GM21447 (cell line): ENCODE measurements around the gene UBE2J2.

Experiments used
- ATAC-seq: cut with Tn5 transposase; IDR thresholded peaks from one replicate; pipeline ENCODE4 v1.9.1; 2021; ENCODE audit not compliant: unreplicated experiment

UBE2J2 gene

DNA sequence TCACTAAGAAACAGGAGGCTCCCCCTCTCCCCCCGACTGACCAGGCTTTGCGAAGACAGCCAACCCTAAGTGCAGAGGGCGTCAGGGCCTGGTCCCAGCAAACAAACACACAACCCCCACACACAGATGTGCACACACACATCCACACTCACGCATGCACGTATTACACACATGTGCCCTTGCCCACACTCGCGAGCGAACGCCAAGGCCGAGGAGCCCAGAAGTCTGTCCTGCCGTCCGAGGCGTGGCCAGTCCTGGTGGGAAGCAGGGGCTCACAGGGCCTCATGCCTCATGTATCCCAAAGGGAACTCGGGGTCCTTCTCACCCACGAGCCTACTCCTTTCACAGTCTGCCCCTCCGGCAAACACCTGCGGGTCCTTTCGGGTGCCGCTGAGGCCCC, 43.9 kb downstream of the UBE2J2 start:
- no peak for ATAC-seq

DNA sequence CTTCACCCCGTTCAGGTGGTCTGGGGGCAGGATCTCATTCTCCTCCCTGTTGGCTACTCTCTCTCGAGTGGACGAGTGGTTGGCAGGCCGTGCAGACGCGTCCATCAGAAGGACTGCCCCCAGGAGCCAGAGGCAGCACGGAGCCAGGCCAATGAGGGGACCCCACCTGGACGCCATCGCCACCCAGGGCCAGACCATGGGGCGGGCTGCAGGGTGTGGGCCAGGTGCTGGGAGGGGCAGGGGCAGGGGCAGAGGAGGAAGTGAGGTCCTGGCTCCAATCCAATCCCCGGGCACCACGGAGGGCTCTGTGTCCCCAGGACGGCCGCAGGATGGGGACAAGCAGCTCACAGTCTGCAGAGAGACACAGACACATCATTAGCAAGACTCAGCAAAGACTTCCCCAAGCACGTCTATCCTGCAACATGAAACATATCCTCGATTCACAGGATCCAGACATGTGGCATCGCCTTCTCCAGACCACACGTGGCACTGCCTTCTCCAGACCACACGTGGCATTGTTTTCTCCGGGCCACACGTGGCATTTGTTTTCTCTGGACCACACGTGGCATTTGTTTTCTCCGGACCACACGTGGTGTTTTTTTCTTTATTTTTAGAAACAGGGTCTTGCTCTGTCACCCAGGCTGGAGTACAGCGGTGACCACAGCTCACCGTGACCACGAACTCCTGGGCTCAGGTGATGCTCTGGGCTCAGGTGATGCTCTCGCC, 44.9 kb downstream of the UBE2J2 start:
- no peak for ATAC-seq

DNA sequence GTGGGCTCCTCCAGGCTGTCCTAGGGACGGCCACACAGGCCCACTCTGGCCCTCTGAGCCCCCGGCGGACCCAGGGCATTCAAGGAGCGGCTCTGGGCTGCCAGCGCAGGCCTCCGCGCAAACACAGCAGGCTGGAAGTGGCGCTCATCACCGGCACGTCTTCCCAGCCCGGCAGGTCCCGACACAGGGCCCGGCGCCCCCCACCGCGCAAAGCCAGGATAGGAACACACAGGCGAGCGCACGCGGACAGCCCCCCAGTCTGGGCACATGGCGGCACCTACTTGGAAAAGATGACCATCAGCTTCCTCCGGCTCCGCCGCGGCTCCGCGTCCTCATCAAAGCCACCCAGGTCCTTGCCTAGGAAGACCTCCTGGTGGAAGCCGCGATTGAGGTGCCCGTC, 45.5 kb downstream of the UBE2J2 start:
- no peak for ATAC-seq

DNA sequence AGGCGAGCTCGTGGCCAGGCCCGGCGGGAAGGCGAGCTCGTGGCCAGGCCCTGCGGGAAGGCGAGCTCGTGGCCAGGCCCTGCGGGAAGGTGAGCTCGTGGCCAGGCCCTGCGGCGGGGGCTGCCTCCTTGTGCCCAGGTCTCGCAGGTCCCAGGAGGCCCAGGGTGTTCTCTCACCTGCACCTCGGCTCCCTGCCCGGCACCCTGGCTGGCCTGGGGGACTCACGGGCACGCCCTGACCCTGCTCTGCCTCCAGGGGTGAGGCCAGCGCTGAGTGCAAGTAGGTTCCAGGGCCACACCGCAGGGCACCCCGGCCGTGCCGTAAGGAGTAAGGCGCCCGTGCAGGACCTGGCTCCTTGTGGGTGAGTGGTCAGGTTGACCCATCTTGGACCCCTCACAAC, 46.3 kb downstream of the UBE2J2 start:
- no peak for ATAC-seq

DNA sequence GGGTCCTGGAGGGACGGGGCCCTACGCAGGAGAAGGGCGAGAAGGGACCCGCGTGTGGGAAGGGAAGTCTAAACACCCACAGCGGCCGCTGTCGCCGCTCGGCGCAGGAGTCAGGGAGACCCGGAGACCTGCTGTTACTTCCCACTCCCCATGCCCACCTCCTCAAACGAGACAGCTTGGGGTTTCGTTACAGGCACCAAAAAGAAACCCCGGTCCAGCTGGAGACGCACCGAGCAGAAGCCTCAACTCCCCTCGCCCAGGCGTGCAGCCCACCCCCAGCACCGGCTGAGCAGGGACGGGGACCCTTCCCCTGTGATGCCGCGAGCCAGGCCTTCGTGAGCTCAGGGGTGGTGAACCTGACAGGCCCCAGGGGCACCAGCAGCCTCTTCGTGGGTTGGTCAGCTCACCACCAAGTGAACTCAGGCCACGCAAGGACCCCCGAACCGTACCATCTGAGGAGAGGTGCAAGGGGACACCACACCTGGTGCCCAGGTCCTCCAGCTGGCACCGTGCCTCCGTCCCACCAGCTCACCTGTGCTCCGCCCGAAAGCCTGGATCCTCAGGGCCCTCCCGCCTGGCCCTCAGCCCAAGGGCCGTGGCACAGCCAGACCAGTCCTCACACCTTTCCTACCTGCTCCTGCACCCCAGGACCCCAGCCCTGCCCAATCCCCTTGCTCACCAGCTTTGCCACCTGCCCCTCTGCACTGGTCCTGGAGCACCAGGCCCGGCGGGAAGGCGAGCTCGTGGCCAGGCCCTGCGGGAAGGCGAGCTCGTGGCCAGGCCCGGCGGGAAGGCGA, 46.9 kb downstream of the UBE2J2 start:
- ATAC-seq, result no peak

DNA sequence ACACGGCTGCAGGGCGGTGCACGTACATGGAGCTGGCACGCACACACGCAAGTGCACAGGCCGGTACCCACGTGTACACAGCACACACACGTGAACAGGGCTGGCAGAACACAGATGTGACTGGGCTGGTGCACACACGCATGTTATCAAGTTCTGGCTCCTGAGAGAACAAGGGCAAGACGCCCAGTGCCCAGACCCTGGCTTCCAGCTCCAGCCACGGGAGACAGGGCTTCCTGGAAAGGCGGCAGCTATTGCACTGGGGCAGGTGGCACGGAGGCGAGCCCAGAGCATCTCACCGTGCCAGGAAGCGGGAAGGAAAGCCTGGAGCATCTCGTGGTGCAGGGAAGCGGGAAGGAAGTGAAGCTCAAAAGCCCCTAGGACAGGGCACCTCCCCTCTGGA, 47.7 kb downstream of the UBE2J2 start:
- no peak for ATAC-seq

DNA sequence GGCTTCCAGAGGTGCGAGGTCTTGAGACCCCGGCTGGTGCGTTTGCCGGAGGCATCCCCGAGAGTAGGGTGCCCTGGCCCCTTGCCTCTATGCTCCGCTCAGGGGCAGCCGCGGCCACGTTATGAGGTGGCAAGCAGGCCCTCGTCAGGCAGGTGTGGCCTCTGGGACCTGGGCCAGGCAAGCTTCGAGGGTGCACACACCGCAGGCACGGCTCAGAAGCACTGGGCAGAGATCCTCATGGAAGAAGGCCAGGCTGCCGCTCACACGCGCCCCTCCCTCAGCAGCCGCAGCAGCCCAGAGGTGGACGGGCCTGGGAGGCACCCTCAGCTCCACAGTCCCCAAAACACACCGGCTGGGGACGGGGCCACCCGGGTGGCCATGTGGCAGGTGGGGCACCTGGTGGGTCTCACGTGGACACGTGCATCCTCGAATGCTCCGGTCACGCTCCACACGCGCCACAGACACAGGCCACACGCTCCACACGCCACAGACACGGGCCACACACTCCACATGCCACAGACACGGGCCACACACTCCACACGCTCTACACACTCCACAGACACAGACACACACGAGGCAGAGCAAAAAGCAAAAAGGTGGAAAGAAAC, 48.3 kb downstream of the UBE2J2 start:
- ATAC-seq, result no peak

DNA sequence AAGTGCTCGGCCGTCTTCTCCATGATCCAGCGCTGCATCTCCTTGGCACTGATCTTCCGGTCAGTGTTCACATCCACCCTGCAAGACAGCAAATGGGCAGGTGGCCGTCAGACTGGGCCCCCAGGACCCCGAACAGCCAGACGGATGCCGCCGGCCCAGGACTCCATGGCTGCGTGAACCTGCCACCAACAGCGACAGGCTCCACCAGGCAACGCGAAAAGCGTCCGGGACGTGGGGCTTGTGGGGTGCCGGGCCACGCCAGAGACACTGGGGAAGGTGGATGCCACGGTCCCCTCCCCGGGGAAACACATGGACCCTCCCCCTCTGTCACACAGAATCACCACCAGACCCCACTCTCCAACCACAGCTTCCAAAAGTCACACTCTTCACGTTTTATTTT, 49.8 kb downstream of the UBE2J2 start:
- no peak for ATAC-seq

DNA sequence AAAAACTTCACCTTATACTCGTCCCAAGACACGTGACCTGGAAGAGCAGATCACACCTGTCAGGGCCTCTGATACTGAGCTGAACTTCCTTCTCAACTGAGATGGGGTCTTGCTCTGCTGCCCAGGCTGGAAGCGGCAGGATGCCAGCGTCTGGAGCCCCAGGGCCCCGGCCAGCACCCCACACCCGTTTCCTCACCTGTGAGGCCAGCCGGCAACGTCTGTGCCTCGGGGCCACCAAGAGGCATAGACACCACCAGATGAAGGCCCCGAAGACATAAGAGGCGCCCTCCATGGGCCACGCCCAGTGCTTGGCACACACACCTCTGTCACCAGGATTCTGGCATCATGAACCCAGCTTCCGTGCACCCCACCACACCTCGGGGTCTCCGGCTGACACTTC, 50.3 kb downstream of the UBE2J2 start:
- ATAC-seq, result no peak

DNA sequence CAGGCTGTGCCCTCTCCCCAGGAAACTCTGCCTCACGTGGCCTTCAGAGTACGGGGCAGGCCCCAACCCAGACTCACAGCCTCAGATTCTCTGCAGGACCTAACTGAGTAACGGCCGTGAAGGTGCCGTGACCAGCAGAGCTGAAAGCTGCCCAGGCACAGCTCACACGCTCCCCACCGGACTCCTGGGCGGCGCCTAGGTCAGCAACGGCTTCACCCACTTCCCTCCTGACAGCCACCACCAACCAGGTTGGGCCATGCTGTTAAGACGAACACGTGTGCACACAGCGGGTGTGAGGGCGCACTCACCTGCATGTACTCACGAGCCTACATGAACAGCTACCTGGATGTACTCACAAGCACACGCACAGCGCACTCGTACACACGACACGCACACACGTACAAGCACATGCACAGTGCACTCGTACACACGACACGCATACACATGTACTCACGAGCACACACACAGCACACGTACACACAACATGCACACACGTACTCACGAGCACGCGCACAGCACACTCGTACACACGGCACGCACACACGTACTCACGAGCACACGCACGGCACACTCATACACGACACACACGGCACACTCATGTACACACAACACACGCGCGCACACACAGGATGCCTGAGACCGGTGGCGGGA, 51.0 kb downstream of the UBE2J2 start:
- ATAC-seq, result no peak

DNA sequence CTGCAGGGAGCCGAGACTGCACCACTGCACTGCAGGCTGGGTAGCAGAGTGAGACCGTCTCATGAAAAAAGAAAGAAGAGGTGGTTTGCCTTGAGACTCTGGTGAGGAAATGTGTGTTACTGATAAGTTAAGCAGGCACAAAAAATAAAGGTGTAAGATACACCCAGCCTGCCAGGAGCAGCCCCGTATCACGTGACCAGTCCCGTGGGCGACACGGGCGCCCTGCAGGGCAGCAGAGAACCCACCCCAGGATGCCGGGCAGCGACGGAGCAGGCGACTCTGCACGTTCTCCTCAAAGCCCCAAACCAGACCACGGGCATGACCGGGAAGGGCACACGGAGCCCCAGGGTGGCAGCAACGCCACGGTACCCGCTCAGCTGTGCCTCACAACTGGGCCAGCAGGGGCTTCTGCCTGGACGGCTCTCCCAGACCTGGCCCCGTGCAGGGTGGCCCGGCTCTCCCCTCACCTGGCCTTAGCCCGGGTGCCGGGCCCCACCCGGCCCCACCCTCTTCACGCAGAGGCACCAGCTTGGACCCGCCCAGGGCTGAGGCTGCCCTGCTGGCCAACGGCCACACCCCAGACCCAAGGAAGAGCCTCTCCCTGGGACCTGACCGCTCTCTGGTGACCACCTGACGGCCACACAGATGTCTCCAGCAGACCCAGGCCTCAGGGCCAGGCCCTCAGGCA, 51.6 kb downstream of the UBE2J2 start:
- no peak for ATAC-seq

DNA sequence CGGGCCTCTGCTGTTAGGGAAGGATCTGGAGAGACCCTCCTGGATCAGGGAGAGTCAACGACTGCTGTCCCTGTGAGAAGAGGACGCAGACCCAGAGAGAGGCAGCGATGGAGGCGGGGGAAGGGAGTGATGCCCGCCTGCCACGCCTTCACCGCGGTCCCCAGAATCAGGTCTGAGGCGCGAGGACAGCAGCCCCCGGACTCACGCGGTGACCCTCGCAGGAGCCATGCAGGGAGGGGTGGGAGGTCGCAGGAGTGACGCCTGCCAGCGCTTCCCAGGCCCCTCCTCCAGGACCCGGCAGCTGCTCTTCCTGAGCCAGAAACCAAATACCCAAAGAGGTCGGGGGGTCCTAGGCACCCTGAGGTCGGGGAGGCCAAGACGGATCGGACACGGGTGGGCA, 53.5 kb downstream of the UBE2J2 start:
- no peak for ATAC-seq

DNA sequence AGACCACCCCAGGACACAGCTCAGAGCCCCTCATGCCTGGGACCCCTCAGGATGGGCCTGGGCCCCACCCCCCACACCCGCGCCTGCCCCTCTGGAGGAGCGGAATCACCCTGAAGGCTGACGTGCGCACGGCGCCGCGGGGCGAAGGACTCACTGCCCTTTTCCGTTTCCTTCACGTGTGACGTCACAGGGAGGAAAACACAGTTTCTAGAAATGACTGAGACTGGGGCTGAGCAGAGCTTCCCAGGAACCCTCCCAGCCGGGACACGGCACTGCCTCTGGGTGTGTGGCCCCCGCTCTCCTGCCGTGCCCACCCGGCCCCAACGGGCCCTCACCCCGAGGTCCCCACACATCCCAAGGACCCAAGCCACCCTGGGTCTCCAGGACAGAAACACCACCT, 54.3 kb downstream of the UBE2J2 start:
- ATAC-seq, result no peak

DNA sequence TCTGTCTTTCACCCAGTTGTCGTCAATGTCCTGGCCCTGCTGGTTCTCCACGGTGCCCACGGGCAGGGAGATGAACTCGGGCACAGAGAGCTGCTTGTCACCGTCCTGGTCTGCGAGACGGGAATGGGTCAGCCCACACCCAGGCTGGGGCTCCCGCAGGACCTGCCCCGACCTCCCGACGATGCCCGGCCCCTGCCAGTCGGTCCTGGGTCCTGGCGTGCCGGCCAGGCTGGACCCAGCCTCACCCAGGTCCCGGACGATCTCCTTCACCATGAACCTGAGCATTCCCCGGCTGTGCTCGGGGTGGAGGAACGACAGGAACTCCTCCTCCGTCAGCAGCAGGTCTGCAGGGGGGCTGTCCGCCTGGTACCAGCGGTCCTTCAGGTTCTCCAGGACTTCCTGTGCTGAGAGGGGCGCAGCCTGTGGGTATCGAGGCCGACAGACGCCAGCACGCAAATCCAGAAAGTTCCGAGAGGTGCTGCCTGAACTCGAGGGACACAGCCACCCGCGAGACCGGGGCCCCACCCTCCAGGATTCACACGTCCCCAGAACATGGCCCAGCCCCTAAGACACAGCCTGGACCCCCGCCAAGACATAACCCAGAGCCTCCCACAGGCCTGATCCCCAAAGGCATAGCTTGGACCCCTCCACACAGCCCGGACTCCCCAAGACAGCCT, 55.0 kb downstream of the UBE2J2 start:
- no peak for ATAC-seq

DNA sequence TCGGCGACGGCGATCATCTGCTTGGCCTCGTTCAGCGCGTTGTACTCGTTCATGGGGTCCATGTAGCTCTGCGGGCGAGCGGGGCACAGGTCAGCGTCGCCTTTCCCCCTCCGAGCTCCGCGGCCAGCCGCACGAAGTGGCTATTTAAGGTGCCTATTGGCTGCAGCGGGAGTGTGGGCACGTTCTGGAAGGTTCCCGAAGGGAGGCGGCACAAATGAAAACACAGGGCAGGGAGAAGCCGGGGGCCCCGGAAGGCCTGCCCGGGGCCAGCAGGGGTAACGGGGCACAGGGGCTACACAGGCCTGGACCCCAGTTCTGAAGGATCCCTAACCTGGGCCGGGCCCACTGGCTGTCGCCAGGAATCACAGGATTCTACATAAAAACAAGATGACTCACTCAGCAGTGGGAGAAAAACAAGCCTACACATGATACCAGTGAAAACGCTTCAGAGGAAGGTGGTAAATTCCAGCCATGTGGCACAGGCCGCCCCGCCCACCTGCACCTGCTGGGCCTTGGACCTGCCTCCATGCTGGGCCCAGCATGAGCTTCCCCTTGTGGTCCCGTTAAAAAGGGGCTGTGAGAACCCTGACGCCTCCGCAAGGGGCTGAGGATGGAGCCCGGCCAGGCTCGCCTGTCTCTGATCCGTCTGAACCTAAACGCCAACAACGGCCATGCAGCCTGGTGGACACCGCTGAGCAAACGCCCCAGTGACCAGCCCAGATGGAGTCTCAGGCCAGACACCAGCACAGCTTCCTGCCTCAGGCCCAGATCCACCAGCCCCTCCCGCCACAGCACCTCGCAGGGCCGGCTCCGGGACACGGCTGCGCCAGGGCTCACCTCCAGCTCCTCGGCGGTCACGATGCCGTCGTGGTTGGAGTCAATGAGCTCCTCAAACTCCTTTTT, 55.8 kb downstream of the UBE2J2 start:
- ATAC-seq, result no peak

DNA sequence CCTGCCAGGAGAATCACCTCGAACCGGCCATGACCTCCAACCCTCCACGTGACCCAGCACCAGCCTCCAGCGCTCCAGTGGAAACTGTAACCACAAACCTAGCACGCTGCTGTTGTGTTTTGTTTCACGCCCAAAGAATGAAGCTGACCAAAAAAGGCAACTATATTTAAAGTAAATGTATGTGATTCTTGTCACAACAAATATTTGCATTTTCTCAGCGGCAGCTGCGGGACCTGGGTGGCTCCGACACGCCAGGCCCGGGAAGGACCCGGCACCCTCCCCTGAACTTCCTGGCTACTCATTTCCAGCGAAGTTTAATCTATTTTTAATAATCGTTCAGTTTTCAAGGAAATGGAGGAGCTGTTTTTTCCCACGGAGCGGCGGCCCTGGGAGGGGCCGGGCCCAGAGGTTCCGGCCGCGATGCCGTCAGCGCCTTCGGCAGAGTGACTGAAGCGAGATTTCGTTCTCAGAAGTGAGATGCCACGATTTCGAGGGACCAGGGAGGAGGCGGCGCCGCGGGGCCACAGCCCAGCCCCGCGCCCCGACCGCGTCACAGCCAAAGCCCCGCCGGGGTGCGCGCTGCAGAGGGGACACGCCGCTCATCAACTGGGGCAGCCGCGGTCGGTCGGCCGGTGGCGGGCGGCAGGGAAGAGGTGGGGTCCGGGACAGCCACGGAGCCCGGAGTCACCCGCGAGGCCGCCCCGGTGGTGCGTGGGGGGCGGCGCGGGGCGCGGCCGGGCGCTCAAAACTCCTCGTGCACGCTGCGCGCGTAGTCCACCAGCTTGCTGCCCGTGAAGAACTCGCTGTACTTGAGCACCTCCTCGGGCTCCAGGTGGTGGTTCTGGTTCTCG, 56.7 kb downstream of the UBE2J2 start:
- ATAC-seq, result no peak

DNA sequence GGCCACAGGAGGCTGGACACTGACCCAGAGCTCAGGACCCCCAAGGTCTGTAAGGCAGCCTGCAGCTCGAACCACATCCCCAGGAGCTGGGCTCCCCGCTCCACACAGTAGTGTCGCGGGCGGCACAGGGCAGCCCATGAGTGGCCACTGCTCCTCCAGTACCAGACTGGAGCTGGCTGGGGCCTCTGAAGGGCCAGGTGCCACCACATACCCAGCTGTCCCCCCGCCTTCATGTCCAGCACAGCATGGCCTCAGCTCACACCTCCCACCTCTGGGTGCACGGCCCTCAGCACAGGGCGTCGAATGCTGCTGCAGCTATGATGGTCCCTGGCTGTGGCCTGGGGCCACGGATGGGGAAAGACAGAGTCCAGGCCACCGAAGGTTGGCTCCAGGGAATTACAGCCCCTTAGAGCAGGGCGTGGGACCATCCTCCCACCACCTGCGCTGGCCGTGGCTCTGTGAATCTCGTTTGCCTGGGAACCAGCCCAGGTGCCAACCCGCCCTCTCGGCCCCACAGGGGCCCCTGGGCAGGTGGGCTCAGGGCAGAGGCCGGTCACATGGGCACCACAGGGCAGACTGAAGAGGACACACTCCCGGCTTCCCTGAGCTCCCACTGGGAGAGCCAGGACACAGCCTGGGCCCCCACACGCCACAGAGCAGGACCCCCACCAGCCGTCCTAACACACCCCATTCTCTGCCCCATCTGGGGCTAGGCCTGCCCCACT, 57.6 kb downstream of the UBE2J2 start:
- no peak for ATAC-seq

DNA sequence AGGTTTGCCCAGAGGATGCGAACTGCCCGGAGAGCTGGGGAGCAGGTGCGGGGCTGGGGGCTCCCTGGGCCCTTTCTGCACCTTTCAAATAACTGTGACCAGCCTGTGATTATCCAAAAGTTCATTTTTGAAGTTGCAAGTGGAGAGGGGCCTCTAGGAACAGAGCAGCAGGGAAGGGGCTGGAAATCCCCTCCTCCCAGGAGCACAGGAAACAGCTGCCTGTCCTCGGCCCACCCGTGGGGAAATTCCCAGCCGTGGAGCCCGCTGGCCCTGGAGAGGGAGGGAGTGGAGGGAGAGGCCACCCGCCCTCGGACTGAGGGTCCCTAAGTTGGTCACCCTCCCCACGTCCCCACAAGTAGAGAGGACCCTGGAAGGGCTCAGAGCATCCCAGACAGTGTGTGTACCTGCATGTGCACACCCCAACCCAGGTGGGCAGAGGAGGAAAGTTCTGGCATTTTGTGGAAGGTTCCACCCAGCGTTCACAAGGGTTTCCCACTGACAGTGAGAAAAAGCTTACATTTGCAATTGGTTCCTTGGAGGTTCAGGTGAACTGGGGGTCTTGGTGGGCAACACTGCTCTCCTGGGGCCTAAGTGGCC, 58.5 kb downstream of the UBE2J2 start:
- no peak for ATAC-seq
